HepG2 (cell line): ENCODE data around the gene ASPRV1. TPM values are rescaled to one million over a fixed set of nuclear protein-coding genes. Genes with fewer than 3 reads are reported as not detected.

Source experiments
- BCL6 ChIP-seq: IDR thresholded peaks from 2 replicates; pipeline ENCODE4 v1.6.1; 2016; ENCODE audit warnings: missing genetic modification reagents, missing compliant biosample characterization
- CEBPG ChIP-seq: IDR thresholded peaks from 2 replicates; pipeline ENCODE4 v1.6.1; 2016
- EP300 ChIP-seq, 3 experiments: sonication (generic) in 1 of 3; formaldehyde crosslinking in 1 of 3; IDR thresholded peaks; 2 replicates each; pipeline versions ENCODE4 v1.5.1 to v1.6.1; 2011 to 2020; ENCODE audit warnings: low read depth in 2 of 3, low read length in 2 of 3, borderline replicate concordance in 1 of 3, improper control_type of control experiment in 1 of 3, mild to moderate bottlenecking in 1 of 3, missing genetic modification reagents in 1 of 3, moderate library complexity in 1 of 3
- GABPA ChIP-seq, 2 experiments: IDR thresholded peaks; 2 replicates each; pipeline ENCODE4 v1.6.1; 2011 to 2016; ENCODE audit warnings: low read depth in 2 of 2, low read length in 1 of 2, missing biosample characterization in 1 of 2, missing genetic modification characterization in 1 of 2
- KDM2A ChIP-seq: sonication (generic); formaldehyde crosslinking; IDR thresholded peaks from 2 replicates; pipeline ENCODE4 v1.4.0; 2020; ENCODE audit warnings: low read depth, missing genetic modification reagents, borderline replicate concordance
- KMT2B ChIP-seq: IDR thresholded peaks from 2 replicates; pipeline ENCODE4 v1.6.1; 2016; ENCODE audit warnings: missing genetic modification reagents, missing compliant biosample characterization
- RELA ChIP-seq: sonication (generic); formaldehyde crosslinking; IDR thresholded peaks from 2 replicates; pipeline ENCODE4 v1.4.0; 2020; ENCODE audit warnings: missing genetic modification reagents
- SAP130 ChIP-seq: IDR thresholded peaks from 2 replicates; pipeline ENCODE4 v1.6.1; 2016; ENCODE audit warnings: low read depth
- TCF7 ChIP-seq: sonication (generic); IDR thresholded peaks from 2 replicates; pipeline ENCODE4 v1.6.1; 2016; ENCODE audit warnings: antibody characterized with exemption, low read depth
- ZNF264 ChIP-seq: sonication (generic); formaldehyde crosslinking; IDR thresholded peaks from 2 replicates; pipeline ENCODE4 v1.4.0; 2020; ENCODE audit warnings: missing genetic modification reagents
- polyA plus RNA-seq, 8 experiments: library from polyadenylated mRNA; depleted of rRNA in 3 of 8; stranded (reverse) in 7 of 8; unstranded in 1 of 8; fragments of >200 nt; fragmentation: Illumina TruSeq in 4 of 8; extraction: Trizol in 4 of 8; gene quantifications; 2 replicates each; pipeline versions ENCODE4 v1.2.1 to v1.2.3, GENCODE V29; 2011 to 2016; ENCODE audit warnings: low read depth in 4 of 8, missing spikeins in 1 of 8, mixed read lengths in 1 of 8; ENCODE audit not compliant: insufficient read depth in 1 of 8
- total RNA-seq, 5 experiments: library from RNA; depleted of rRNA; stranded (reverse); fragments of >200 nt; fragmentation: Illumina TruSeq; extraction: Trizol; gene quantifications; 2 replicates each; pipeline ENCODE4 v1.2.3, GENCODE V29; 2016; ENCODE audit warnings: low read depth in 1 of 5
- TF ChIP-seq, protein P1 (sequence below): sonication (generic); formaldehyde crosslinking; IDR thresholded peaks from 2 replicates; pipeline ENCODE4 v1.8.0; 2022; ENCODE audit warnings: mild to moderate bottlenecking, missing genetic modification reagents; ENCODE audit not compliant: insufficient replicate concordance
- TF ChIP-seq, protein P2 (sequence below): sonication (generic); formaldehyde crosslinking; IDR thresholded peaks from 2 replicates; pipeline ENCODE4 v1.5.0; 2020; ENCODE audit warnings: mild to moderate bottlenecking, missing genetic modification reagents, borderline replicate concordance
- TF ChIP-seq, protein P3 (sequence below), 2 experiments: sonication (generic) in 1 of 2; formaldehyde crosslinking in 1 of 2; IDR thresholded peaks; 2 replicates each; pipeline versions ENCODE4 v1.4.0 to v1.6.1; 2016 to 2020; ENCODE audit warnings: borderline replicate concordance in 1 of 2, low read depth in 1 of 2, mild to moderate bottlenecking in 1 of 2, missing genetic modification reagents in 1 of 2
- TF ChIP-seq, protein P4 (sequence below): sonication (generic); formaldehyde crosslinking; IDR thresholded peaks from 2 replicates; pipeline ENCODE4 v1.5.0; 2020; ENCODE audit warnings: missing genetic modification reagents
- TF ChIP-seq, protein P5 (sequence below): sonication (generic); formaldehyde crosslinking; IDR thresholded peaks from 2 replicates; pipeline ENCODE4 v1.8.0; 2023; ENCODE audit warnings: mild to moderate bottlenecking, missing genetic modification reagents
- TF ChIP-seq, protein P6 (sequence below): sonication (generic); formaldehyde crosslinking; IDR thresholded peaks from 2 replicates; pipeline ENCODE4 v1.5.1; 2020; ENCODE audit warnings: missing genetic modification reagents, mild to moderate bottlenecking, borderline replicate concordance

Gene ASPRV1
- total and polyA plus RNA-seq, 2 of the 13 experiments (the other 11 are each of a cell fraction or from before 2014, with no cell fraction given) = 0.40 to 0.48 TPM

DNA sequence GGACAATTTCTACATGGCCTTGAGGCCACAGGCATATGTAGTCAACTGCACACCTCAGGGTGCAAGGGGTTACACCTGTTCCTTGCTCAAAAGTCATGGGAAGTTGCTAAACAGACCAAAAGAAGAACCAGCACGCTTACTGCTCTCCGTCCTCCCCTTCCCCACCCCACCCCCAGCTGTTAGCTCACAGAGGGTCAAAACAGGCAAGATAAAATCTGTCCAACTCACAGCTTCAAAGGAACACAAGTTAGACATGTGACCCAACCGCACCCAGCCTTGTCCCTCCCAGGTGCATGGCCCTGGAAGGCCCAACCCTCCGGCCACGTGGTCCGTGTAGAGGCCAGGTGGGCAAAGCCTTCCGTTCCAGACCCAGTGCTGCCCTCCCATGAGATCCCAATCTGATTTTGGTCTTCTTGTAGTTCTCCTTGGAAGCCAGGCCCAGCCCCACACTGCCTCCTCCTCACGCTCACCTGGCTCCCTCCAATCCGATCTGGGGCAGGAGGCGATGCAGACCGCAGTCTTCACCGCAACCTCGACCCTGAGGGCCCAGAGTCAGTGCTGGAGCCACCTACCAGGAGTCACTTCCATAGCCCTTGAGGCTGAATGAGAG is 14.5 kb upstream of the ASPRV1 start (continued):
- TF ChIP-seq, protein P1, sequence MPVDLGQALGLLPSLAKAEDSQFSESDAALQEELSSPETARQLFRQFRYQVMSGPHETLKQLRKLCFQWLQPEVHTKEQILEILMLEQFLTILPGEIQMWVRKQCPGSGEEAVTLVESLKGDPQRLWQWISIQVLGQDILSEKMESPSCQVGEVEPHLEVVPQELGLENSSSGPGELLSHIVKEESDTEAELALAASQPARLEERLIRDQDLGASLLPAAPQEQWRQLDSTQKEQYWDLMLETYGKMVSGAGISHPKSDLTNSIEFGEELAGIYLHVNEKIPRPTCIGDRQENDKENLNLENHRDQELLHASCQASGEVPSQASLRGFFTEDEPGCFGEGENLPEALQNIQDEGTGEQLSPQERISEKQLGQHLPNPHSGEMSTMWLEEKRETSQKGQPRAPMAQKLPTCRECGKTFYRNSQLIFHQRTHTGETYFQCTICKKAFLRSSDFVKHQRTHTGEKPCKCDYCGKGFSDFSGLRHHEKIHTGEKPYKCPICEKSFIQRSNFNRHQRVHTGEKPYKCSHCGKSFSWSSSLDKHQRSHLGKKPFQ (CRISPR knock-in tag) = no peak
- peak; percentile 35; the same call in 1 of the 2 replicates for TF ChIP-seq KMT2B (CRISPR knock-in tag)
- TF ChIP-seq TCF7 = peak; percentile 34; the same call in 1 of the 2 replicates
- TF ChIP-seq GABPA (IDR thresholded peaks at IDR 0.05; ENCODE audit: low read depth, low read length) = no peak
- no peak for TF ChIP-seq GABPA (CRISPR knock-in tag; IDR thresholded peaks at IDR 0.05; ENCODE audit: low read depth)
- TF ChIP-seq BCL6 (CRISPR knock-in tag) = no peak
- peak in 1 of 2 experiments; percentile 38; a peak in 1 of 4 replicates for TF ChIP-seq EP300 (IDR thresholded peaks at IDR 0.05; ENCODE audit: low read depth in 2 of 2, low read length in 2 of 2)
- TF ChIP-seq EP300 (CRISPR knock-in tag; IDR thresholded peaks at IDR 0.05; ENCODE audit: borderline replicate concordance) = no peak
- no peak for TF ChIP-seq RELA (CRISPR knock-in tag)
- TF ChIP-seq, protein P2, sequence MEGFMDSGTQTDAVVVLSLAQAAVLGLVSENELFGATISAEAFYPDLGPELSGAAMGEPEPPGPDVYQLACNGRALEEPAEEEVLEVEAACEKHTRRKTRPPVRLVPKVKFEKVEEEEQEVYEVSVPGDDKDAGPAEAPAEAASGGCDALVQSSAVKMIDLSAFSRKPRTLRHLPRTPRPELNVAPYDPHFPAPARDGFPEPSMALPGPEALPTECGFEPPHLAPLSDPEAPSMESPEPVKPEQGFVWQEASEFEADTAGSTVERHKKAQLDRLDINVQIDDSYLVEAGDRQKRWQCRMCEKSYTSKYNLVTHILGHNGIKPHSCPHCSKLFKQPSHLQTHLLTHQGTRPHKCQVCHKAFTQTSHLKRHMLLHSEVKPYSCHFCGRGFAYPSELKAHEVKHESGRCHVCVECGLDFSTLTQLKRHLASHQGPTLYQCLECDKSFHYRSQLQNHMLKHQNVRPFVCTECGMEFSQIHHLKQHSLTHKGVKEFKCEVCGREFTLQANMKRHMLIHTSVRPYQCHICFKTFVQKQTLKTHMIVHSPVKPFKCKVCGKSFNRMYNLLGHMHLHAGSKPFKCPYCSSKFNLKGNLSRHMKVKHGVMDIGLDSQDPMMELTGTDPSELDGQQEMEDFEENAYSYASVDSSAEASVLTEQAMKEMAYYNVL (CRISPR knock-in tag) = no peak
- TF ChIP-seq, protein P3, sequence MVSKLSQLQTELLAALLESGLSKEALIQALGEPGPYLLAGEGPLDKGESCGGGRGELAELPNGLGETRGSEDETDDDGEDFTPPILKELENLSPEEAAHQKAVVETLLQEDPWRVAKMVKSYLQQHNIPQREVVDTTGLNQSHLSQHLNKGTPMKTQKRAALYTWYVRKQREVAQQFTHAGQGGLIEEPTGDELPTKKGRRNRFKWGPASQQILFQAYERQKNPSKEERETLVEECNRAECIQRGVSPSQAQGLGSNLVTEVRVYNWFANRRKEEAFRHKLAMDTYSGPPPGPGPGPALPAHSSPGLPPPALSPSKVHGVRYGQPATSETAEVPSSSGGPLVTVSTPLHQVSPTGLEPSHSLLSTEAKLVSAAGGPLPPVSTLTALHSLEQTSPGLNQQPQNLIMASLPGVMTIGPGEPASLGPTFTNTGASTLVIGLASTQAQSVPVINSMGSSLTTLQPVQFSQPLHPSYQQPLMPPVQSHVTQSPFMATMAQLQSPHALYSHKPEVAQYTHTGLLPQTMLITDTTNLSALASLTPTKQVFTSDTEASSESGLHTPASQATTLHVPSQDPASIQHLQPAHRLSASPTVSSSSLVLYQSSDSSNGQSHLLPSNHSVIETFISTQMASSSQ (IDR thresholded peaks at IDR 0.05; ENCODE audit: low read depth) = no peak
- TF ChIP-seq, protein P3 (CRISPR knock-in tag; IDR thresholded peaks at IDR 0.05; ENCODE audit: borderline replicate concordance) = 0 out of 2 replicates have a peak, but pooled peaks have one; percentile 50
- TF ChIP-seq, protein P4, sequence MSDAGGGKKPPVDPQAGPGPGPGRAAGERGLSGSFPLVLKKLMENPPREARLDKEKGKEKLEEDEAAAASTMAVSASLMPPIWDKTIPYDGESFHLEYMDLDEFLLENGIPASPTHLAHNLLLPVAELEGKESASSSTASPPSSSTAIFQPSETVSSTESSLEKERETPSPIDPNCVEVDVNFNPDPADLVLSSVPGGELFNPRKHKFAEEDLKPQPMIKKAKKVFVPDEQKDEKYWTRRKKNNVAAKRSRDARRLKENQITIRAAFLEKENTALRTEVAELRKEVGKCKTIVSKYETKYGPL (CRISPR knock-in tag) = no peak
- TF ChIP-seq ZNF264 (CRISPR knock-in tag) = no peak
- peak; percentile 43 for TF ChIP-seq SAP130 (CRISPR knock-in tag)
- TF ChIP-seq KDM2A (CRISPR knock-in tag) = no peak
- TF ChIP-seq, protein P5, sequence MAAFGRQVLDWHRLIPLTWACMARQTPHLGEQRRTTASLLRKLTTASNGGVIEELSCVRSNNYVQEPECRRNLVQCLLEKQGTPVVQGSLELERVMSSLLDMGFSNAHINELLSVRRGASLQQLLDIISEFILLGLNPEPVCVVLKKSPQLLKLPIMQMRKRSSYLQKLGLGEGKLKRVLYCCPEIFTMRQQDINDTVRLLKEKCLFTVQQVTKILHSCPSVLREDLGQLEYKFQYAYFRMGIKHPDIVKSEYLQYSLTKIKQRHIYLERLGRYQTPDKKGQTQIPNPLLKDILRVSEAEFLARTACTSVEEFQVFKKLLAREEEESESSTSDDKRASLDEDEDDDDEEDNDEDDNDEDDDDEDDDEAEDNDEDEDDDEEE (CRISPR knock-in tag) = 0 out of 2 replicates have a peak, but pooled peaks have one; percentile 60
- 0 out of 2 replicates have a peak, but pooled peaks have one; percentile 3 for TF ChIP-seq CEBPG (CRISPR knock-in tag)
- TF ChIP-seq, protein P6, sequence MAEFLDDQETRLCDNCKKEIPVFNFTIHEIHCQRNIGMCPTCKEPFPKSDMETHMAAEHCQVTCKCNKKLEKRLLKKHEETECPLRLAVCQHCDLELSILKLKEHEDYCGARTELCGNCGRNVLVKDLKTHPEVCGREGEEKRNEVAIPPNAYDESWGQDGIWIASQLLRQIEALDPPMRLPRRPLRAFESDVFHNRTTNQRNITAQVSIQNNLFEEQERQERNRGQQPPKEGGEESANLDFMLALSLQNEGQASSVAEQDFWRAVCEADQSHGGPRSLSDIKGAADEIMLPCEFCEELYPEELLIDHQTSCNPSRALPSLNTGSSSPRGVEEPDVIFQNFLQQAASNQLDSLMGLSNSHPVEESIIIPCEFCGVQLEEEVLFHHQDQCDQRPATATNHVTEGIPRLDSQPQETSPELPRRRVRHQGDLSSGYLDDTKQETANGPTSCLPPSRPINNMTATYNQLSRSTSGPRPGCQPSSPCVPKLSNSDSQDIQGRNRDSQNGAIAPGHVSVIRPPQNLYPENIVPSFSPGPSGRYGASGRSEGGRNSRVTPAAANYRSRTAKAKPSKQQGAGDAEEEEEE (CRISPR knock-in tag) = no peak
